PC-3 (cell line): ENCODE data around the gene TRIM58. TPM values are rescaled to one million over a fixed set of nuclear protein-coding genes. Genes with fewer than 3 reads are reported as not detected.

Experiments
- ATAC-seq: fragments of 200-7000 bp; cut with Tn5 transposase; 2 replicates; pipeline ENCODE4 v1.9.1; 2020; ENCODE audit warnings: mild to moderate bottlenecking, moderate library complexity
- BruUV-seq: library from RNA; stranded (reverse); fragments of 400-500 nt; replicated peaks from 2 replicates; lab custom pipeline; 2021; lab: Mats Ljungman, UMichigan
- CTCF ChIA-PET: fragments of 300-600 bp; sonication (Branson Sonifier 250); formaldehyde crosslinking; loops from one replicate; lab custom pipeline; 2022; ENCODE audit warnings: antibody characterized with exemption; lab: Charles Lee
- POLR2A ChIA-PET: fragments of 300-600 bp; sonication (Branson Sonifier 250); formaldehyde crosslinking; loops from one replicate; lab custom pipeline; 2022; ENCODE audit warnings: antibody characterized with exemption; ENCODE audit not compliant: unreplicated experiment; lab: Charles Lee
- DNase-seq: peaks from one replicate; pipeline ENCODE4 v3.0.0-alpha.2; 2015
- H2AFZ ChIP-seq: fragments of 300-600 bp; sonication (generic); 2 replicates; pipeline ENCODE4 v1.6.0; 2016; ENCODE audit warnings: antibody characterized with exemption, low read length
- H3F3A ChIP-seq: fragments of 300-600 bp; sonication (generic); one replicate; pipeline ENCODE4 v1.6.0; 2017; ENCODE audit warnings: antibody characterized with exemption, low read length, control low read depth, mild to moderate bottlenecking; ENCODE audit not compliant: unreplicated experiment
- H3K27ac ChIP-seq: fragments of 300-600 bp; sonication (generic); 2 replicates; pipeline ENCODE4 v1.5.1; 2016; ENCODE audit warnings: mild to moderate bottlenecking, low read length
- H3K27me3 ChIP-seq: fragments of 300-600 bp; sonication (generic); 2 replicates; pipeline ENCODE4 v1.6.1; 2016; ENCODE audit warnings: low read length, mixed read lengths
- H3K36me3 ChIP-seq: fragments of 300-600 bp; sonication (generic); 2 replicates; pipeline ENCODE4 v1.6.1; 2016; ENCODE audit warnings: low read depth, mixed run types, low read length, mixed read lengths
- H3K4me1 ChIP-seq: fragments of 300-600 bp; sonication (generic); 2 replicates; pipeline ENCODE4 v1.5.1; 2016; ENCODE audit warnings: low read length; ENCODE audit not compliant: insufficient read depth
- H3K4me2 ChIP-seq: fragments of 300-600 bp; sonication (generic); 2 replicates; pipeline ENCODE4 v1.6.0; 2016; ENCODE audit warnings: low read length
- H3K4me3 ChIP-seq: fragments of 300-600 bp; sonication (generic); 2 replicates; pipeline ENCODE4 v1.5.1; 2016; ENCODE audit warnings: mild to moderate bottlenecking, low read length, mixed read lengths
- H3K79me2 ChIP-seq: fragments of 300-600 bp; sonication (generic); 2 replicates; pipeline ENCODE4 v1.6.1; 2017; ENCODE audit warnings: low read length, mixed read lengths
- H3K9ac ChIP-seq: fragments of 300-600 bp; sonication (generic); 2 replicates; pipeline ENCODE4 v1.6.0; 2016; ENCODE audit warnings: mild to moderate bottlenecking, low read length
- H3K9me2 ChIP-seq: fragments of 300-600 bp; sonication (generic); replicated peaks from 2 replicates; pipeline ENCODE4 v1.6.1; 2016; ENCODE audit warnings: mixed run types, low read length, mixed read lengths
- H3K9me3 ChIP-seq: fragments of 300-600 bp; sonication (generic); 2 replicates; pipeline ENCODE4 v1.6.1; 2016; ENCODE audit warnings: low read length, mixed read lengths
- H4K20me1 ChIP-seq: fragments of 300-600 bp; sonication (generic); 2 replicates; pipeline ENCODE4 v1.6.1; 2016; ENCODE audit warnings: low read length, mixed read lengths
- EZH2 ChIP-seq: fragments of 300-600 bp; sonication (generic); IDR thresholded peaks from one replicate; pipeline ENCODE4 v1.6.1; 2017; ENCODE audit warnings: antibody characterized with exemption, mild to moderate bottlenecking, low read length; ENCODE audit not compliant: unreplicated experiment
- EZH2phosphoT487 ChIP-seq: fragments of 300-600 bp; sonication (generic); IDR thresholded peaks from 2 replicates; pipeline ENCODE4 v1.6.1; 2018; ENCODE audit warnings: mild to moderate bottlenecking, antibody characterized with exemption, low read length, borderline replicate concordance
- intact Hi-C: fragments of 100-400 bp; cut with micrococcal nuclease; formaldehyde crosslinking; loops from 2 replicates; pipeline ENCODE4 v1.9.0; 2023
- total RNA-seq: library from RNA; depleted of rRNA; stranded (reverse); fragments of >200 nt; gene quantifications from 2 replicates; pipeline ENCODE4 v1.2.3, GENCODE V29; 2014; rRNA removed
- TF ChIP-seq, protein P1 (sequence below): fragments of 300-600 bp; sonication (generic); conservative IDR thresholded peaks from 2 replicates; pipeline ENCODE4 v1.5.1; 2017; ENCODE audit warnings: antibody characterized with exemption, low read depth, mild to moderate bottlenecking, low read length

TRIM58 gene
- total RNA-seq, 1 experiment from 2014 or later = 22.7 TPM

DNA sequence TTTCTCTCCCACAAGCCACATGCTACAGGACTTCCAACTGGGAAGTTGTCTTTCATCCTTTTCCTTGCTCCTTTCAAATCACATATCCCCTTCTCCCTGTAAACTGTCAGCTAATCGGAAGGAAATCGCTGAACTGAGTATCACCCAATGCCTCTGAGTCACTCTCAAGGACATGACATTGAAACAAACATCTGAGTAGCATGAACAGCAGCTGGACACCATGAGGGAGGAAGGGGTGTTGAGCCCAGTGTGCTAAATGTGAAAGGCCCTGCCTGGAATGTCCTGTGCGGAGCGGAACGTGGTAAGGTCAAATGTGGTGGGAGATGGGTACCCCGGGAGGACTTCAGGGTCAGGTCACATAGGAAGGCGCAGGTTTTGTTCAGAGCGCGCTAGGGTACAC is 67.9 kb downstream of the TRIM58 start, which contains the start of gene OR2AJ1:
OR2AJ1 (plus strand) TSS at position 22 of the 400 bp plus-strand sequence. CDS start 8,880 bp downstream, outside the sequence.
- CTCF ChIA-PET = no interaction called here
- POLR2A ChIA-PET = no interaction called here
- BruUV-seq = no TSS peak

More for the DNA sequence above, 67.9 kb downstream of the TRIM58 start, which contains the start of gene OR2AJ1:
- H3K4me1 ChIP-seq = no peaks in the 10 kb centered on the region
- intact Hi-C loops = no loop called here
- no peaks in the 10 kb centered on the region for H3K79me2 ChIP-seq
- DNase-seq (no peak), ATAC-seq (no peak)
- H3K9me2 ChIP-seq = no peaks in the 10 kb centered on the region
- H3K4me3 ChIP-seq = no peak within 1 kb of the TSS
- H4K20me1 ChIP-seq = no peaks in the 10 kb centered on the region
- no peaks in the 10 kb centered on the region for H3F3A ChIP-seq
- TF ChIP-seq, protein P1, sequence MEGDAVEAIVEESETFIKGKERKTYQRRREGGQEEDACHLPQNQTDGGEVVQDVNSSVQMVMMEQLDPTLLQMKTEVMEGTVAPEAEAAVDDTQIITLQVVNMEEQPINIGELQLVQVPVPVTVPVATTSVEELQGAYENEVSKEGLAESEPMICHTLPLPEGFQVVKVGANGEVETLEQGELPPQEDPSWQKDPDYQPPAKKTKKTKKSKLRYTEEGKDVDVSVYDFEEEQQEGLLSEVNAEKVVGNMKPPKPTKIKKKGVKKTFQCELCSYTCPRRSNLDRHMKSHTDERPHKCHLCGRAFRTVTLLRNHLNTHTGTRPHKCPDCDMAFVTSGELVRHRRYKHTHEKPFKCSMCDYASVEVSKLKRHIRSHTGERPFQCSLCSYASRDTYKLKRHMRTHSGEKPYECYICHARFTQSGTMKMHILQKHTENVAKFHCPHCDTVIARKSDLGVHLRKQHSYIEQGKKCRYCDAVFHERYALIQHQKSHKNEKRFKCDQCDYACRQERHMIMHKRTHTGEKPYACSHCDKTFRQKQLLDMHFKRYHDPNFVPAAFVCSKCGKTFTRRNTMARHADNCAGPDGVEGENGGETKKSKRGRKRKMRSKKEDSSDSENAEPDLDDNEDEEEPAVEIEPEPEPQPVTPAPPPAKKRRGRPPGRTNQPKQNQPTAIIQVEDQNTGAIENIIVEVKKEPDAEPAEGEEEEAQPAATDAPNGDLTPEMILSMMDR = no peak
- TF ChIP-seq EZH2 (no peak), EZH2phosphoT487 (no peak)
- H3K9ac ChIP-seq = no peak within 1 kb of the TSS
- no peaks in the 10 kb centered on the region for H3K36me3 ChIP-seq
- no peaks in the 10 kb centered on the region for H3K27me3 ChIP-seq
- H3K9me3 ChIP-seq = no peaks in the 10 kb centered on the region
- H2AFZ ChIP-seq = no peak within 1 kb of the TSS
- H3K4me2 ChIP-seq = no peak within 1 kb of the TSS
- H3K27ac ChIP-seq = no peak within 1 kb of the TSS

Other genes starting within 250 kb of the TRIM58 start
- gene OR13G1, start 177.4 kb upstream of the TRIM58 start, total RNA-seq = not detected in 2 replicates
- gene OR6F1, start 140.5 kb upstream of the TRIM58 start, total RNA-seq = not detected in 2 replicates
- gene OR14K1, start 118.6 kb upstream of the TRIM58 start, total RNA-seq = not detected in 2 replicates
- gene OR14A2, start 109.0 kb upstream of the TRIM58 start, total RNA-seq = not detected in 2 replicates
- not detected in 2 replicates for gene OR1C1, start 96.6 kb upstream of the TRIM58 start, total RNA-seq
- gene OR14A16, start 33.1 kb upstream of the TRIM58 start, total RNA-seq = not detected in 2 replicates
- not detected in 2 replicates for gene OR11L1, start 15.3 kb upstream of the TRIM58 start, total RNA-seq
- gene OR2W3, start 38.4 kb downstream of the TRIM58 start, total RNA-seq = 4.5 and 9.4 TPM in 2 replicates
- 0.26 TPM in 1 of 2 replicates, not detected in the other for gene OR2T8, start 63.1 kb downstream of the TRIM58 start, total RNA-seq
- gene OR2AJ1, start 67.7 kb downstream of the TRIM58 start, total RNA-seq = not detected in 2 replicates
- gene OR2L8, start 91.7 kb downstream of the TRIM58 start, total RNA-seq = not detected in 2 replicates
- 0.11 TPM in 1 of 2 replicates, not detected in the other for gene OR2AK2, start 108.0 kb downstream of the TRIM58 start, total RNA-seq
- gene OR2L5, start 156.5 kb downstream of the TRIM58 start, total RNA-seq = 0.07 and 0.35 TPM in 2 replicates
- 0.06 TPM in 1 of 2 replicates, not detected in the other for gene OR2L2, start 172.9 kb downstream of the TRIM58 start, total RNA-seq
- 0.15 TPM in 1 of 2 replicates, not detected in the other for gene OR2L3, start 189.6 kb downstream of the TRIM58 start, total RNA-seq
- gene OR2L13, start 238.0 kb downstream of the TRIM58 start, total RNA-seq = not detected in 2 replicates